Transverse colon (tissue), 4 donors: ENCODE data around the gene MBD3L1. TPM values are rescaled to one million over a fixed set of nuclear protein-coding genes. Genes with fewer than 3 reads are reported as not detected.

Experiments used
- DNase-seq: peaks from one replicate; pipeline ENCODE4 v3.0.0-alpha.2; 2019
- H3K27ac ChIP-seq, 4 donors: fragments of 200-600 bp; sonication (generic); 2 replicates each; pipeline ENCODE4 v1.5.1; 2016 to 2018; ENCODE audit warnings: inconsistent platforms in 4 of 4
- H3K27me3 ChIP-seq: fragments of 200-600 bp; sonication (generic); 2 replicates; pipeline ENCODE4 v1.5.1; 2017; ENCODE audit warnings: inconsistent platforms
- H3K36me3 ChIP-seq, 4 donors: fragments of 200-600 bp; sonication (generic); 2 replicates each; pipeline ENCODE4 v1.5.1; 2017 to 2019; ENCODE audit warnings: inconsistent platforms in 4 of 4
- H3K4me1 ChIP-seq, 4 donors: fragments of 200-600 bp; sonication (generic); 2 replicates each; pipeline ENCODE4 v1.5.1; 2017 to 2020; ENCODE audit warnings: inconsistent platforms in 4 of 4
- H3K4me3 ChIP-seq, 4 donors: fragments of 200-600 bp; sonication (generic); 1 replicate in 1 of 4; 2 replicates in 3 of 4; pipeline versions ENCODE4 v1.5.1 to v1.6.1; 2017 to 2019; ENCODE audit warnings: inconsistent platforms in 4 of 4
- H3K9me3 ChIP-seq, 2 donors: fragments of 200-600 bp; sonication (generic); 2 replicates each; pipeline ENCODE4 v1.5.1; 2017 to 2019; ENCODE audit warnings: inconsistent platforms in 2 of 2
- EP300 ChIP-seq: sonication (generic); formaldehyde crosslinking; IDR thresholded peaks from one replicate; pipeline ENCODE4 v1.6.1; 2017; ENCODE audit warnings: antibody characterized with exemption, low read depth
- POLR2A ChIP-seq: fragments of 450-650 bp; IDR thresholded peaks from one replicate; pipeline ENCODE4 v1.6.1; 2016; ENCODE audit warnings: antibody characterized with exemption, mild to moderate bottlenecking, moderate library complexity
- POLR2AphosphoS5 ChIP-seq, 3 donors: sonication (generic); formaldehyde crosslinking; IDR thresholded peaks; one replicate each; pipeline ENCODE4 v1.6.1; 2016; ENCODE audit warnings: antibody characterized with exemption in 3 of 3
- WGBS, 2 donors: methylation state at CpG; one replicate each; pipeline ENCODE4 v1.1.5; 2018; ENCODE audit warnings: low coverage in 1 of 2; 5-methylcytosine and 5-hydroxymethylcytosine counted together
- in situ Hi-C, 4 donors: fragments of 200-750 bp; cut with MboI; loops; one replicate each; pipeline versions ENCODE4 v1.15.0 to v1.15.1; 2017; ENCODE audit warnings: low sequenced_read_pairs in 3 of 4, low pct_ligation_motif_present in 1 of 4, low pct_unique_long_range_greater_than_20kb in 1 of 4
- intact Hi-C: fragments of 100-400 bp; cut with DNase I; formaldehyde crosslinking; loops from one replicate; pipeline ENCODE4 v1.15.1; 2023; ENCODE audit warnings: low total_unique reads
- total RNA-seq, 4 donors: library from RNA; depleted of rRNA; stranded (reverse); fragments of >200 nt; gene quantifications; one replicate each; pipeline ENCODE4 v1.1.0, GENCODE V29; 2016
- TF ChIP-seq, protein P1 (sequence below), 5 experiments: fragments of 200-600 bp in 3 of 5; fragments of 450-650 bp in 2 of 5; sonication (generic) in 3 of 5; IDR thresholded peaks; 1 replicate in 2 of 5; 2 replicates in 3 of 5; pipeline ENCODE4 v1.5.1; 2016 to 2017; ENCODE audit warnings: antibody characterized with exemption in 5 of 5, inconsistent platforms in 3 of 5, mild to moderate bottlenecking in 2 of 5, moderate library complexity in 1 of 5

Gene MBD3L1
- total RNA-seq, 4 donors from 2014 or later: not detected

DNA sequence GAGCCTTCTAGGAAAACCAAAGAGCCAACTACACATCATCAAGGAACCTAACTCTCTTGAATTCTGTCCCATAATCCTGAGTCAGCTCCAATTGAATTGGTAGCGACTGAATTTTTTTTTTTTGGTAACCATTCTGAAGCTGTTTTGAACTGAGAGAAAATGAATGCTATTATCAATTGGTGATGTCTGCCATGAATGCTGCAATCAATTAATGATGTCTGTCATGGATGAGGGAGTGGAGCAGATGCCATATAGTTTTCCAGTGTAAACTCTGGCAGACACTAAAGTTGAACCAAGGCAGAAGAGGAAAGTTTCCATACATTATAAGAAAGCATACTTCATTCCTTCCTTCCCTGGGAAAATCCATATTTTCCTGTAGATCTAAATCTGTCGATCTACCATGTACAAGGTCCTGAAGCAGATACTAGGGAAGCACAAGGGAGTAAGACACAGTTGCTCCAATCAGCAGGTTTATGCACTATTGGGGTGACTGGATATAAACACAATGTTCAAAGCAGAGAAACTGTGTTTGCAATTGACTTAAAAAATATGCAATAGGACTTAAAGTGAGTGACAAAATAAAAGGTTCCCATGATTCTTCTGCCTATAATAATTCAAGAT, 48.8 kb downstream of the MBD3L1 start:
- Histone ChIP-seq H3K4me1 (no peaks in the 10 kb centered on the region), H3K4me3 (no peak overlapping the region), H3K27ac (no peak overlapping the region), H3K36me3 (no peaks in the 10 kb centered on the region), H3K9me3 (no peaks in the 10 kb centered on the region), H3K27me3 (no peaks in the 10 kb centered on the region)
- intact Hi-C loops: no loop called here
- no peak for TF ChIP-seq POLR2A
- TF ChIP-seq, protein P1, sequence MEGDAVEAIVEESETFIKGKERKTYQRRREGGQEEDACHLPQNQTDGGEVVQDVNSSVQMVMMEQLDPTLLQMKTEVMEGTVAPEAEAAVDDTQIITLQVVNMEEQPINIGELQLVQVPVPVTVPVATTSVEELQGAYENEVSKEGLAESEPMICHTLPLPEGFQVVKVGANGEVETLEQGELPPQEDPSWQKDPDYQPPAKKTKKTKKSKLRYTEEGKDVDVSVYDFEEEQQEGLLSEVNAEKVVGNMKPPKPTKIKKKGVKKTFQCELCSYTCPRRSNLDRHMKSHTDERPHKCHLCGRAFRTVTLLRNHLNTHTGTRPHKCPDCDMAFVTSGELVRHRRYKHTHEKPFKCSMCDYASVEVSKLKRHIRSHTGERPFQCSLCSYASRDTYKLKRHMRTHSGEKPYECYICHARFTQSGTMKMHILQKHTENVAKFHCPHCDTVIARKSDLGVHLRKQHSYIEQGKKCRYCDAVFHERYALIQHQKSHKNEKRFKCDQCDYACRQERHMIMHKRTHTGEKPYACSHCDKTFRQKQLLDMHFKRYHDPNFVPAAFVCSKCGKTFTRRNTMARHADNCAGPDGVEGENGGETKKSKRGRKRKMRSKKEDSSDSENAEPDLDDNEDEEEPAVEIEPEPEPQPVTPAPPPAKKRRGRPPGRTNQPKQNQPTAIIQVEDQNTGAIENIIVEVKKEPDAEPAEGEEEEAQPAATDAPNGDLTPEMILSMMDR (IDR thresholded peaks at IDR 0.05): no peak
- no peak for TF ChIP-seq POLR2AphosphoS5 (IDR thresholded peaks at IDR 0.05)
- TF ChIP-seq EP300: no peak
- DNase-seq: no peak
- WGBS, 2 donors: 61 to 74% methylated on average over 2 of the region's 2 CpGs
- in situ Hi-C loops: no loop called here

DNA sequence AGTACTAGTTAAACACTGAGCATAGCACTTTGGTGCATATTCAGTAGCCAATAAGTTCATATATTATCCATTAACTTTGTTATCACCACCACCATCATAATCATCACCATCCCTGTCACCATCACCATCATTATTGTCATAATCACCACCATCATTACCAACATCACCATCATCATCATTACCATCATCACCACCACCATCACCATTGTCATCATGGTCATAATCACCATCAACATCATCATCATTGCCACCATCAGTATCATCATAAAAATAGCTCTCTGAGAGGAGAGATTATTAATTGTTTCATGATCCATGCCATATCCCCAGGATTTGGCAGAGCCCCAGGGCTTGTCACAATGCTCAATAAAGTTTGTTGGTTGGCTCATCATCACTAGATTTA, 49.3 kb downstream of the MBD3L1 start:
- no peak for DNase-seq
- Histone ChIP-seq H3K4me1 (no peaks in the 10 kb centered on the region), H3K4me3 (no peak overlapping the region), H3K36me3 (no peaks in the 10 kb centered on the region), H3K9me3 (no peaks in the 10 kb centered on the region), H3K27me3 (no peaks in the 10 kb centered on the region), H3K27ac (no peak overlapping the region)
- intact Hi-C loops (no loop called here), in situ Hi-C loops (no loop called here)
- TF ChIP-seq POLR2A (no peak), EP300 (no peak), POLR2AphosphoS5 (IDR thresholded peaks at IDR 0.05) (no peak)

DNA sequence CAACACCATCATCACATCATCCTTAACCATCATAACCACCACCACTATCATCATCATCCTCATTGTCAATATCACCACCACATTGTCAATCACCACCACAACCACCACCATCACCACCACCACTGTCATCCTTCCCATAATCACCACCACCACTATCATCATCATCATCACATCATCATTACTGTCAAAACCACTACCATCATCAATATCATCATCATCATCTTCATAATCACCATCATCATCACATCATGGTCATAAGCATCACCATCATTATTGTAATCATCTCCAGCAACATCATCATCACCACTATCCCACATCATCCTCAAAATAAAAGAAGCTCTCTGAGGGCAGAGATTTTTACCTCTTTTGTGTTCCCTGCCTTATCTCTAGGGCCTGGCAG, 52.2 kb downstream of the MBD3L1 start:
- Histone ChIP-seq H3K27me3 (no peaks in the 10 kb centered on the region), H3K36me3 (no peaks in the 10 kb centered on the region), H3K4me3 (no peak overlapping the region), H3K27ac (no peak overlapping the region), H3K9me3 (no peaks in the 10 kb centered on the region), H3K4me1 (no peaks in the 10 kb centered on the region)
- in situ Hi-C loops (no loop called here), intact Hi-C loops (no loop called here)
- TF ChIP-seq EP300 (no peak), POLR2A (no peak), POLR2AphosphoS5 (IDR thresholded peaks at IDR 0.05) (no peak)
- TF ChIP-seq, protein P1 (IDR thresholded peaks at IDR 0.05): no peak
- DNase-seq: no peak

DNA sequence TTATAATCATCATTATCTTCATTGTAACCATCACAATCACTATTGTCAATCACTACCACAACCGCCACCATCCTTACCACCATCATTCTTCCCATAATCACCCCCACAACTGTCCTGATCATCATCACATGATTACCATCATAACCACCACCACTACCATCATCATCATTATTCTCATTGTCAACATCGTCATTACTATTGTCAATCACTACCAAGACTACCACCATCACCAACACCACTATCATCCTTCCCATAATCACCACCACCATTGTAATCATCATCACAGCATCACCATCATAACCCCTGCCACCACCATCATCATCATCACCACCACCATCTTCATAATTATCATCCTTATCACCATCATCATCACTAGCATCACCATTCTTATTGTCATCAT, 55.2 kb downstream of the MBD3L1 start:
- Histone ChIP-seq H3K36me3 (no peaks in the 10 kb centered on the region), H3K27ac (no peak overlapping the region), H3K9me3 (no peaks in the 10 kb centered on the region), H3K4me1 (no peaks in the 10 kb centered on the region), H3K4me3 (no peak overlapping the region), H3K27me3 (no peaks in the 10 kb centered on the region)
- intact Hi-C loops (no loop called here), in situ Hi-C loops (no loop called here)
- no peak for DNase-seq
- 66 to 73% methylated on average over 2 of the region's 2 CpGs for WGBS, 2 donors
- TF ChIP-seq EP300 (no peak), POLR2AphosphoS5 (IDR thresholded peaks at IDR 0.05) (no peak), POLR2A (no peak)
- TF ChIP-seq, protein P1 (IDR thresholded peaks at IDR 0.05): no peak

DNA sequence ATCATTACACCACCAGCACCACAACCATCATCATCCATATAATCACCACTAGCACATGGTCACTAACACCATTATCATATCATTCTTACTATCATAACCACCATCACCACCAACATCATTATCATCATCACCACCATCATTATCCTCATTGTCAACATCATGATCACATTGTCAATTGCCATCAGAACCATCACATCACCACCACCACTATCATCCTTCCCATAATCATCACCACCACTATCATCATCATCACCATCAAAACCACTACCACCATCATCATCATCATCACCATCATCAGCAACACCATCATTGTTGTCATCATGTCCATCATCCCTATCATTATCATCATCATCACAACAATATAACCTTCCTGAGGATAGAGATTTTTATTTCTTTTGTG, 58.1 kb downstream of the MBD3L1 start:
- Histone ChIP-seq H3K36me3 (no peaks in the 10 kb centered on the region), H3K27ac (no peak overlapping the region), H3K4me1 (no peaks in the 10 kb centered on the region), H3K4me3 (no peak overlapping the region), H3K27me3 (no peaks in the 10 kb centered on the region), H3K9me3 (no peaks in the 10 kb centered on the region)
- intact Hi-C loops: no loop called here
- TF ChIP-seq, protein P1 (IDR thresholded peaks at IDR 0.05): no peak
- no peak for TF ChIP-seq POLR2A
- TF ChIP-seq EP300: no peak
- TF ChIP-seq POLR2AphosphoS5 (IDR thresholded peaks at IDR 0.05): no peak
- no peak for DNase-seq
- in situ Hi-C loops: no loop called here
